Mammary epithelial cell (primary cell): ENCODE data around the gene SLC6A19.

Experiments
- CTCF ChIP-seq, 2 donors: IDR thresholded peaks in 1 of 2; conservative IDR thresholded peaks in 1 of 2; 2 replicates each; pipeline ENCODE4 v1.5.1; 2011 to 2012; ENCODE audit warnings: inconsistent platforms in 2 of 2, low read length in 2 of 2, mild to moderate bottlenecking in 2 of 2, control low read depth in 1 of 2, low read depth in 1 of 2; ENCODE audit not compliant: insufficient read depth in 1 of 2; ENCODE audit errors: extremely low read depth in 1 of 2
- EZH2 ChIP-seq: IDR thresholded peaks from 2 replicates; pipeline ENCODE4 v1.6.1; 2012; ENCODE audit warnings: low read length, inconsistent platforms, borderline replicate concordance

GRCh38 chr5:1152771-1153282 is 48.6 kb upstream of the SLC6A19 start:
- TF ChIP-seq CTCF (conservative IDR thresholded peaks at IDR 0.05 in 1 of 2, IDR thresholded peaks at IDR 0.05 in 1 of 2; ENCODE audit: extremely low read depth in 1 of 2, insufficient read depth in 1 of 2, low read depth in 1 of 2, low read length in 2 of 2): no peak
- no peak for TF ChIP-seq EZH2
